ENCODE measurements around the gene ZNF816. TPM values are rescaled to one million over a fixed set of nuclear protein-coding genes. Genes with fewer than 3 reads are reported as not detected.
"Not testable (repeated sequence)": the region's sequence is repeated elsewhere in the genome, so short reads cannot be mapped to it uniquely, and the experiment has no call there.

Gene ZNF816
- total RNA-seq, 4 donors from 2014 or later = 6.3 to 17.5 (median 12.2) TPM

- TF ChIP-seq CTCF (IDR thresholded peaks at IDR 0.05) = no peak
- TF ChIP-seq POLR2A (IDR thresholded peaks at IDR 0.05) = no peak
- H3K4me3 ChIP-seq (replicated peaks in 1 of 3) = no peak overlapping the region
- intact Hi-C loops (cut with DNase I) = no loop called here
- no peaks in the 10 kb centered on the region for H3K36me3 ChIP-seq
- no peaks in the 10 kb centered on the region for H3K27me3 ChIP-seq
- no peak for DNase-seq
- no peak overlapping the region for H3K27ac ChIP-seq
- WGBS, 2 donors = 49 to 58% methylated on average over 17 of the region's 17 CpGs
- H3K9me3 ChIP-seq = peaks cover 4% of the 10 kb centered on the region
- peaks cover 10 to 11% of the 10 kb centered on the region in 2 donors for H3K4me1 ChIP-seq
Observed at GRCh38 chr19:52943884-52944643, 18.6 kb downstream of the ZNF816 start.

- TF ChIP-seq CTCF (IDR thresholded peaks at IDR 0.05) (no peak), POLR2A (IDR thresholded peaks at IDR 0.05) (no peak)
- Histone ChIP-seq H3K4me1 (peaks cover 10 to 11% of the 10 kb centered on the region in 2 donors), H3K4me3 (replicated peaks in 1 of 3) (peak overlapping the region in 2 of 3 donors; percentile 62 to 68), H3K36me3 (no peaks in the 10 kb centered on the region), H3K27me3 (no peaks in the 10 kb centered on the region), H3K27ac (peak overlapping the region; percentile 39 to 72 (median 50)), H3K9me3 (no peaks in the 10 kb centered on the region)
- 62% methylated on average over 29 of the region's 29 CpGs for WGBS, 2 donors
- intact Hi-C loops (cut with DNase I) = no loop called here
- DNase-seq = no peak
Observed at GRCh38 chr19:52943134-52943883, 19.4 kb downstream of the ZNF816 start.

GRCh38 chr19:52942386-52943133, 20.1 kb downstream of the ZNF816 start:
- peak; percentile 90 to 93 for DNase-seq
- Histone ChIP-seq H3K36me3 (no peaks in the 10 kb centered on the region), H3K4me1 (peaks cover 10 to 11% of the 10 kb centered on the region in 2 donors), H3K9me3 (no peaks in the 10 kb centered on the region), H3K27me3 (no peaks in the 10 kb centered on the region), H3K4me3 (replicated peaks in 1 of 3) (peak overlapping the region in 2 of 3 donors; percentile 62 to 87), H3K27ac (peak overlapping the region; percentile 39 to 72 (median 51))
- intact Hi-C loops (cut with DNase I) = no loop called here
- 0 to 1% methylated on average over 17 to 31 of the region's 43 CpGs for WGBS, 2 donors
- TF ChIP-seq POLR2A (IDR thresholded peaks at IDR 0.05) = peak in 1 of 2 donors; percentile 73
- no peak for TF ChIP-seq CTCF (IDR thresholded peaks at IDR 0.05)

GRCh38 chr19:52941941-52942385, 20.7 kb downstream of the ZNF816 start:
- intact Hi-C loops (cut with DNase I) = no loop called here
- peaks cover 10 to 11% of the 10 kb centered on the region in 2 donors for H3K4me1 ChIP-seq
- no peak for TF ChIP-seq POLR2A (IDR thresholded peaks at IDR 0.05)
- TF ChIP-seq CTCF (IDR thresholded peaks at IDR 0.05) = no peak
- WGBS, 2 donors = 0% methylated on average over 26 of the region's 26 CpGs
- peak; percentile 32 to 43 for DNase-seq
- no peaks in the 10 kb centered on the region for H3K9me3 ChIP-seq
- H3K27ac ChIP-seq = peak overlapping the region; percentile 39 to 72 (median 51)
- peak overlapping the region in 2 of 3 donors; percentile 62 to 87 for H3K4me3 ChIP-seq (replicated peaks in 1 of 3)
- no peaks in the 10 kb centered on the region for H3K36me3 ChIP-seq
- no peaks in the 10 kb centered on the region for H3K27me3 ChIP-seq

GRCh38 chr19:52941523-52941922, 21.2 kb downstream of the ZNF816 start:
- H3K27me3 ChIP-seq; H3K9me3 ChIP-seq; DNase-seq; H3K27ac ChIP-seq; H3K36me3 ChIP-seq; intact Hi-C loops (cut with DNase I): not testable (repeated sequence)
- WGBS, 2 donors = 48 to 55% methylated on average over 2 of the region's 2 CpGs
- Histone ChIP-seq H3K4me3 (replicated peaks in 1 of 3) (peak overlapping the region in 2 of 3 donors; percentile 62 to 87), H3K4me1 (peaks cover 10 to 11% of the 10 kb centered on the region in 2 donors)

- H3K4me3 ChIP-seq (replicated peaks in 1 of 3); H3K9me3 ChIP-seq; H3K4me1 ChIP-seq; DNase-seq; H3K36me3 ChIP-seq; intact Hi-C loops (cut with DNase I); H3K27ac ChIP-seq; H3K27me3 ChIP-seq: not testable (repeated sequence)
- WGBS, 2 donors = 90 to 91% methylated on average over 5 of the region's 5 CpGs
Observed at GRCh38 chr19:52940905-52941304, 21.8 kb downstream of the ZNF816 start.
